ENCODE data around the gene SIK3. TPM values are rescaled to one million over a fixed set of nuclear protein-coding genes. Genes with fewer than 3 reads are reported as not detected.

SIK3 gene
- total RNA-seq, 2 donors from 2014 or later, result 37.2 to 43.5 TPM

GRCh38 chr11:116827461-116827860, 270.8 kb downstream of the SIK3 start:
- TF ChIP-seq, protein P1, sequence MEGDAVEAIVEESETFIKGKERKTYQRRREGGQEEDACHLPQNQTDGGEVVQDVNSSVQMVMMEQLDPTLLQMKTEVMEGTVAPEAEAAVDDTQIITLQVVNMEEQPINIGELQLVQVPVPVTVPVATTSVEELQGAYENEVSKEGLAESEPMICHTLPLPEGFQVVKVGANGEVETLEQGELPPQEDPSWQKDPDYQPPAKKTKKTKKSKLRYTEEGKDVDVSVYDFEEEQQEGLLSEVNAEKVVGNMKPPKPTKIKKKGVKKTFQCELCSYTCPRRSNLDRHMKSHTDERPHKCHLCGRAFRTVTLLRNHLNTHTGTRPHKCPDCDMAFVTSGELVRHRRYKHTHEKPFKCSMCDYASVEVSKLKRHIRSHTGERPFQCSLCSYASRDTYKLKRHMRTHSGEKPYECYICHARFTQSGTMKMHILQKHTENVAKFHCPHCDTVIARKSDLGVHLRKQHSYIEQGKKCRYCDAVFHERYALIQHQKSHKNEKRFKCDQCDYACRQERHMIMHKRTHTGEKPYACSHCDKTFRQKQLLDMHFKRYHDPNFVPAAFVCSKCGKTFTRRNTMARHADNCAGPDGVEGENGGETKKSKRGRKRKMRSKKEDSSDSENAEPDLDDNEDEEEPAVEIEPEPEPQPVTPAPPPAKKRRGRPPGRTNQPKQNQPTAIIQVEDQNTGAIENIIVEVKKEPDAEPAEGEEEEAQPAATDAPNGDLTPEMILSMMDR (conservative IDR thresholded peaks at IDR 0.05), result no peak
- no peak for DNase-seq
- Histone ChIP-seq H3K9ac (ENCODE audit: extremely low read depth, low read length, poor library complexity, severe bottlenecking) (no peak overlapping the region), H3K27me3 (ENCODE audit: control insufficient read depth, insufficient read depth, low read length, poor library complexity, severe bottlenecking) (no peaks in the 10 kb centered on the region), H3K9me3 (ENCODE audit: control insufficient read depth, low read length) (no peaks in the 10 kb centered on the region), H3K36me3 (ENCODE audit: control insufficient read depth, insufficient read depth, low read length) (no peaks in the 10 kb centered on the region), H3K27ac (ENCODE audit: low read depth, low read length) (no peak overlapping the region), H3K4me1 (ENCODE audit: control insufficient read depth, insufficient read depth, low read length) (peaks cover 23% of the 10 kb centered on the region), H3K4me3 (ENCODE audit: low read length) (no peak overlapping the region)
- 85 to 100% methylated on average over 4 to 6 of the region's 6 CpGs for WGBS, 2 experiments (ENCODE audit: insufficient coverage in 1 of 2, insufficient read length in 1 of 2)
- H3K27me3 Mint-ChIP-seq (ENCODE audit: insufficient read depth), result peaks cover 6% of the 10 kb centered on the region
- no peaks in the 10 kb centered on the region for H3K36me3 Mint-ChIP-seq (ENCODE audit: low read depth)
- peaks cover 11% of the 10 kb centered on the region for H3K9me3 Mint-ChIP-seq
- no peak overlapping the region for H3K4me3 Mint-ChIP-seq
- no peak overlapping the region for H3K27ac Mint-ChIP-seq
- H3K4me1 Mint-ChIP-seq, result peaks cover 10% of the 10 kb centered on the region

GRCh38 chr11:116826751-116827431, 271.3 kb downstream of the SIK3 start:
- Mint-ChIP-seq H3K27ac (no peak overlapping the region), H3K4me1 (peaks cover 10% of the 10 kb centered on the region), H3K4me3 (no peak overlapping the region), H3K9me3 (peaks cover 8% of the 10 kb centered on the region), H3K36me3 (ENCODE audit: low read depth) (no peaks in the 10 kb centered on the region), H3K27me3 (ENCODE audit: insufficient read depth) (peaks cover 4% of the 10 kb centered on the region)
- Histone ChIP-seq H3K27ac (ENCODE audit: low read depth, low read length) (no peak overlapping the region), H3K9me3 (ENCODE audit: control insufficient read depth, low read length) (no peaks in the 10 kb centered on the region), H3K9ac (ENCODE audit: extremely low read depth, low read length, poor library complexity, severe bottlenecking) (no peak overlapping the region), H3K27me3 (ENCODE audit: control insufficient read depth, insufficient read depth, low read length, poor library complexity, severe bottlenecking) (no peaks in the 10 kb centered on the region), H3K36me3 (ENCODE audit: control insufficient read depth, insufficient read depth, low read length) (no peaks in the 10 kb centered on the region), H3K4me1 (ENCODE audit: control insufficient read depth, insufficient read depth, low read length) (peaks cover 23% of the 10 kb centered on the region), H3K4me3 (ENCODE audit: low read length) (no peak overlapping the region)
- 86 to 91% methylated on average over 5 to 9 of the region's 9 CpGs for WGBS, 2 experiments (ENCODE audit: insufficient coverage in 1 of 2, insufficient read length in 1 of 2)
- TF ChIP-seq, protein P1 (conservative IDR thresholded peaks at IDR 0.05), result no peak
- DNase-seq, result no peak

DNA sequence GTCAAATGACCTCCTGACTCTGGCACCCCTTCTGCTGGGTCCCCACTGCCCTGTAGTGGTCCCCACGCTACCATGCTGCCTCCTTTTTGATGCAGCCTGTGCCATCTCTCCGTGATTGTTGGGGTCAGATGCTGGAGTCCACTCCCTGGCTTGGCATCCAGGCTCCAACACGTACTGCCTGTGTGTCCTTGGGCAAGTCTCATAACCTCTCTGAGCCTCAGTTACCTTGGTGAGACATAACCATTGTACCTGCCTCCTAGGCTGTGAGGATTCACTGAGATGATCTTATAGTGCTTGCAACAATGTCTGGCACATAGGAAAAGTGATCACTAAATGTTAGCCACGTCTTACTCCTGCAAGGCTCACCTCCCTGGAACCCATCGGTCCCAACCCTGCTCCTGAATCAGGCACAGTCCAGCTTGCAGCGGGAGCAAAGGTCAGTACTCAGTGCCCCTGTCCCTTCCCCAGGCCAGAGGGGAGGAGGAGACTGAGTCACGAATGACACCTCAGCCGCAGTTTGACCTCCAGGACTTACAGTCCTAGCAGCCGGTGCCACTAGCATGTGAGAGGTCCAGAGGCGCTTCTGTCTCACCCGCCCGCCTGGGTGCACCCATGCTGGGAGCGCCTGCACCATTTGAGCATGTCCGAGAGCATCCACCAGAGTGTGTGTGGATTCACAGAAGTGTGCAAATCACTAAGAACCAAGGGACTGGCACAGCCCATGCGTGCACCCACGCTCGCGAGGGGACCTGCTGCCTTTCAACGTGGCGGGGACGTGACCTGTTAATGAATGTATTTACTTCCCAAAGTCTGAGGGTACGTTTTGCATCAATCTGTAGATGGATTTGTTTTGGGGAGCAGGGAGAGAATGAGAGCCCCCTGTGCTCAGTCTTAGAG, 272.1 kb downstream of the SIK3 start:
- H3K4me1 ChIP-seq (ENCODE audit: control insufficient read depth, insufficient read depth, low read length), result peaks cover 23% of the 10 kb centered on the region
- H3K27ac Mint-ChIP-seq, result no peak overlapping the region

More for the DNA sequence above, 272.1 kb downstream of the SIK3 start:
- H3K4me1 Mint-ChIP-seq, result peaks cover 10% of the 10 kb centered on the region
- no peaks in the 10 kb centered on the region for H3K36me3 ChIP-seq (ENCODE audit: control insufficient read depth, insufficient read depth, low read length)
- no peak overlapping the region for H3K4me3 ChIP-seq (ENCODE audit: low read length)
- no peaks in the 10 kb centered on the region for H3K36me3 Mint-ChIP-seq (ENCODE audit: low read depth)
- H3K9me3 ChIP-seq (ENCODE audit: control insufficient read depth, low read length), result no peaks in the 10 kb centered on the region
- H3K9ac ChIP-seq (ENCODE audit: extremely low read depth, low read length, poor library complexity, severe bottlenecking), result no peak overlapping the region
- DNase-seq, result no peak
- H3K27me3 Mint-ChIP-seq (ENCODE audit: insufficient read depth), result peaks cover 2% of the 10 kb centered on the region
- TF ChIP-seq, protein P1 (conservative IDR thresholded peaks at IDR 0.05), result no peak
- H3K27ac ChIP-seq (ENCODE audit: low read depth, low read length), result no peak overlapping the region
- WGBS, 2 experiments (ENCODE audit: insufficient coverage in 1 of 2, insufficient read length in 1 of 2), result 85 to 87% methylated on average over 21 to 22 of the region's 22 CpGs
- no peaks in the 10 kb centered on the region for H3K27me3 ChIP-seq (ENCODE audit: control insufficient read depth, insufficient read depth, low read length, poor library complexity, severe bottlenecking)
- H3K9me3 Mint-ChIP-seq, result no peaks in the 10 kb centered on the region
- no peak overlapping the region for H3K4me3 Mint-ChIP-seq
